HG03469 (cell line): ENCODE results near the gene GPM6B.

Experiments used
- ATAC-seq: cut with Tn5 transposase; IDR thresholded peaks from one replicate; pipeline ENCODE4 v1.9.1; 2021; ENCODE audit warnings: mild to moderate bottlenecking, moderate library complexity, moderate number of reproducible peaks; ENCODE audit not compliant: unreplicated experiment

GPM6B gene, protein sequence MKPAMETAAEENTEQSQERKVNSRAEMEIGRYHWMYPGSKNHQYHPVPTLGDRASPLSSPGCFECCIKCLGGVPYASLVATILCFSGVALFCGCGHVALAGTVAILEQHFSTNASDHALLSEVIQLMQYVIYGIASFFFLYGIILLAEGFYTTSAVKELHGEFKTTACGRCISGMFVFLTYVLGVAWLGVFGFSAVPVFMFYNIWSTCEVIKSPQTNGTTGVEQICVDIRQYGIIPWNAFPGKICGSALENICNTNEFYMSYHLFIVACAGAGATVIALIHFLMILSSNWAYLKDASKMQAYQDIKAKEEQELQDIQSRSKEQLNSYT

DNA sequence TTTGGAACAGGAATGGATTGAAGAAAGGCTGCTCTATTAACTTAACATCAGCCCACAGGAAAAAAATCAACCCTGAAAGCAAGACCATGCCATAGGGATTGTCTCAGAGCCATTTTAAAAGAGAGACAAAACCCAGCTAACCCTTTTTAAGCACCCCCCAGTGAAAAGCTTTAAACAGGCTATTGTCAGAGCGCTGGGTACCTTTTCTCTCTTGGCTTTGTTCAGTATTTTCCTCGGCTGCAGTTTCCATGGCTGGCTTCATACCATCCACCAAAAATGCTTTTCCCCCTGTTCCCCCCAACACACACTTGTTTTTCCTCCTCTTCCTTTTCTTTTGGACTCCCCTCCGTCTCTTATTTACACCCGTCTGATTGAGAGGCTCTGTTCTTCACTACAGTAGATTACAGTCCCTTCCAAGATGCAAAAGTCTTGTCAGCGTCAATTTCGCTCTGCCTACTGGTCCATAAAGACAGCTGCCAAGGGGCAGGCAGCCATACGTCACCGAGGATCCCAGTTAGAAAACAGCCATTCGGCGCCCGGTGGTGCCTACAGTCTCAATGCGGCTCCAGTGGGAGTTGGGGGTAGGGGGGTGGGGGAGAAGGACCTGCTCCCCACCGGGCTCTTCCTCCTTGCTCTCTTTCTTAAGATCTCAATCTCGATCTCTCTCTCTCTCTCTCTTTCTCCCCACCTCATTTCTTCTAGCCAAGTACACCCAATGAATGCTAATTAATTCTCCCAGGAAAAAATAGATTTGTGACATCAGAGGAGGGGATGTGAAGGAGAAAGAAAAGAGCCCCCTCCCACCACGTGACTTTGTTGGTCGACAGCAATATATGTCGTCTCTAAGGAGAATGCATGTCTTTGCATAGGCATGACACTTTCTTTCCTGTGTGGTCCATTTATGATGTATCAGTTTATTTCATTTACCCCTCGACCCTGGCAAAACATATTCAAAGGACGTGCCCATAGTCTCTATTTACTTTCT lies at the start of gene GPM6B:
Gene GPM6B (minus strand): TSS at position 451 of the 985 bp plus-strand sequence. CDS start 189 bp downstream, at position 262.
- no peak for ATAC-seq

DNA sequence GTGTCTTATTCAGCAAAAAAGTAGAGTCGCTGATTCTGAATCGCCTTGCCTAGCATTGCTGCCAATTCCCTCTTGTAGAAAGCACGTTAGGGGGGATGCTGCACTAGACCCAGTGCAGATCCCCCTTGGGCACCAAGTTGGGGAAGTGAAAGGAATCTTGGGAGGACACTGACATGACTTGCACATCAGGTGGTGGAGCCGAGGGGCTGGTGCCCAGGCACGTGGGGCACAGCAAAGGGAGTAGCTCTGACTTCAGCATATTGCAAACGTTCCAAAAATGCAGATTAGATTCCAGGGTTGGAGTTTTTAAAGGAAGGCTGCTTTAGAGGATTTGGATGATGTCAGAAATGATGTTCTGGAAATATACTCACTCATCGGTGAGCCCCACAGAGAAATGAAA lies 47.4 kb upstream of the GPM6B start:
- no peak for ATAC-seq

DNA sequence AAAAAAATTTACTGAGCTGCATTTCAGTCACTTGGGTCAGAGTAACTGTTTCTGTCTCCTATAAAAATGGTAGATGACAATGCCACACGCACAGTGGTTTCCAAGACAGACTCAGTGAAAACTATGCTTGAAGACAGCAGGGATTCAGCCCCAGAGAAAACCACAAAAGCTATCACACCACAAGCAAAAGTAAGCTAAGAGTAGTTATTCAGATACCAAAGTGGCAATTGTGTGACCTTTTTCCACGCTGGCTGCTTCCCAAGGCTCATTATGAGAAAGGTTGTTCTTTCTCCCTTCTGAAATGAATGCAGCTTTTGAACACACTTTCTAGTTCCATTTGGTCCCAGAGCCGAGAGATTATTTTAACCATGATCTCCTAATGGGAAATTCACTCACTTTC lies 46.4 kb upstream of the GPM6B start:
- ATAC-seq: no peak

DNA sequence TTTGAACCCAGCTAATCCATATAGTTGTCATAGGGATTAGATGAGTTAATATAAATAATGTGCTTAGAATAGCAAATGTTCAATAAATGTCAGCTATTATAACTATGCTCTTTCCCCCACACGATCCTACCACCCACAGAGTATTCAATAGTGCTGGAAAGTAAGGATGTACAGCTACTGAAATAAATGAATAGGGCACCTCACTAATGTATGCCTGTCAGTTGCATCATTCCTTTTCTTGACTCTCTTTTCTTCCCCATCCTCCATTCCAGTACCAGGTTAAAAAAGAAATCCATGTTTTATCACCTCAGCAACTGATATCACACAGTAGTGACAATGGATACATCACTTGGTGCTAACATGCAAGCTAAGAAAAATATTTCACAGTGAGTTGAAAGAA lies 42.8 kb upstream of the GPM6B start:
- no peak for ATAC-seq

DNA sequence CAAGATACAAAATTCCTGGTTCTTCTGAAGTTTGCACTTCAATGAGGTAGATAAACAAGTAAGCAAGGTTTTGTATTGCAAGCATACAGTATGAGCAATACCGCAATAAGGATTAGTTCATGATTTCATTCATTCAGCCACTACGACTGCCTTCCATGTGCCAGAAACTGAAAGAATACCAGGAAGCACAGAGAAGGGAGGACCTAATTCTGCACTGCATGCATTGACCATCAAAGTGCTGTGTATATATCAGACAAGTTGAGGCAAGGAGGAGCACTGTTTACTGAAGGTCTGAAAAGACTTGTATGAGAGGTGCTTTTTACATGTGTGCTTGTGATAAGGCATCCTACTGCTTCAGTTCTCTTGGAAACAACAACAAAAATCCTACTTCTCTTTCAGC lies 40.9 kb upstream of the GPM6B start:
- ATAC-seq: no peak

DNA sequence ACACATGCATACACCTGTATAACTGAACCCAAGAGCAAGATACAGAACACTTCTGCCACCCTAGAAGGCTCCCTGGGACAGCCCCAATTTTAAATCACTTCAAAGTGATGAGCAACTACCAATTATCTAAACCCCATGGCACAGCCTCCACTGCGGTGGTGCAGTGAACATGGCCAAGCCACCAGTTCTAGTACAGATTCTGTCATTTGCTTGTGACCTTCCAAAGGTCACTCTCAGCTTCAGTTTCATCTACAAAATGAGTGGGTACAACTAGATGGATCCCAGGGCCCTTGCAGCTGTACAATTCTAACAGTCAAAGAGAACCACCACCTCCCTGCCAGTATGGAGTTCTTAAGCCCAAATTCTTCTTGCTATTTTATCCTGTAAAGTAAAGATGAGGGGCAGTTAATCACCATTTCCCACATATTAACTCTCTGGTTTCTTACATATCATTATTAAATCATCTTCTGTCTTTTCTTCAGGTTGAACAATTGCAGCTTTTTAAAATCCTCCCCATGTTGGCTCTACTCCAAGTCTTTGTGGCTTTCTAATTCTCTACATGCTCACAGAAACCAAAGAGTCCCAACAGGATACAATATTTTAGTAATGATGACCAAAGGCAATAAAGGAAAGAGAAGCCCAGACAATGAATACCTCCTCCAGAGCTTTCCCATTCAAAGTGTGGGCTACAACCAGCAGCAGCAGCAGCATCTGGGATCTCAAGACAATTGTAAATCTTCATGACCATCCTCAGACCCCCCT lies 39.0 kb upstream of the GPM6B start:
- no peak for ATAC-seq

DNA sequence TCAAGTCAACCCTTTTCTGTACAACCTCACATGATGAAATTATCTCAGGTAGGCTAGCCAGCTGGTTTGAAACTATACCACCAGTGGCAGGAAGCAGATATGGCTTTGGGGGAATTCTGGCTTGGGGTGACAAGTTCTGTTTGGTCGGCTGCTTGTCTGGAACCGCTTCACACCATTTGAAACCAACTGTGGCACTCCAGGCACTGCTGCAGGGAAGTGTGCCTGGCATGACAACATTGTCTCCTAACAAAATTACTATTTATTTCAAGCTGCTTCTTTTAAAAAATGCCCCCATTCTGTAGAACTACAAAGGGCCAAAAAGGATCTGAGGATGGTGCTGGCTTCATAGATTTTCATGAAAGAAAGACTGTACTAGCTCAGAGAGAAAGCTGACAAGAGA lies 37.1 kb upstream of the GPM6B start:
- ATAC-seq: no peak

DNA sequence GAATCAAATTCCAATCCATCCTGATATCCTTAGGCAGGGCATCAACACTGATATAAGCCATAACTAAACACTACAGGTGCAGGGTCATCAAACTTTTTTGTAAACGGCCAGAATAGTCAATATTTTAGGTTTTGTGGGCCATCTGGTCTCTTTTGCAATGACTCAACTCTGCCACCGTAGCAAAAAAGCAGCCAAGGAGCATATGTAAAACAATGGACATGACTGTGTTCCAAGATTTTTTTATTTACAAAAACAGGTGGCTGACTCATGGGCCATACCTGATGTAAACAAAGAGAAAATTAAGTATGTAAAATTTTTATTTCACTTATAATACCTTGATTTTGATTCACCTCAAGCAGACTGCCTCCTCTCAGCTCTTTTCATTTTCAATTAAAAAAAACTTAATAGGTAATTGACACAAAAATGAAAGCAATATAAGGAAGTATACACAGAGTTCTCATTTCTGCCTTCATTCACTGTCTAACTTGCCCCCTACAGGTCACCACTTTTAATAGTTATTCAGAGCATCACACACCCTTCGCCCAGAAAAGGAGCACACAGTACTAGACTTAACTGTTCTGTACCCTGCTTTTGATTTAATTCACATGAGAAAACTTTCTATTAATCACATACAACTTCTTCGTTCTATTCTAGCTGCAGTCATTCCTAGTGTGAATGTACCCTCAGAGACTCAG lies 35.3 kb upstream of the GPM6B start:
- no peak for ATAC-seq

DNA sequence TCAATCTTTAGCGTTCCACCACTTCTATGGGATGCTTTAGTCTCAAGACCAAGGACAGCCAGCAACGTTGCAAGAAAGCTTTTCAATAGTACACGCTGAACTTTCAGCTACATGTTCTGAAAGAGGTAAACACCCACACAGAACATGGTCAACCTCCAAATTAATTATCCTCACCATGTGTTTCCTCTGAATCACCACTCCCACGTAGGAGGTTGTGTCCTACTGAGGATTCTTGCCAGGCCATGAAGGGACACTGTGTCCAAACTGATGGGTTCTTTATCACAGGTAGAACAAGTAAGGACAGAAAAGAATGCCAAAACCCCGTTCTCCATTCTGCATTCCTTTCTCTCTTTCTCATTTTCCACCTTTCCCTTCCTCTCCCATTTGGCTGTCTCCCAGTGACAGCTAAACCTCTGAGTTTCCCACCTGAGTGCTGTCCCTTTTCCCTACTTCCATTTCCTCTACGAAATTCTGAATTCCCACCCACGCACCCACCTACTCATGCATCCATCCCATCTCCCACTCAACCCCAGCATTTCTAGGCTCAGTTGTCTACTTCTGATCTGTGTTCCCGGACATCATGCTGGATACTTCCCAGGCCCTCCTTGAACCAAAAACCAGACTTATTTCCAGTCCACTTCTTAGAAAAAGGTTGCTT lies 29.0 kb upstream of the GPM6B start:
- no peak for ATAC-seq

DNA sequence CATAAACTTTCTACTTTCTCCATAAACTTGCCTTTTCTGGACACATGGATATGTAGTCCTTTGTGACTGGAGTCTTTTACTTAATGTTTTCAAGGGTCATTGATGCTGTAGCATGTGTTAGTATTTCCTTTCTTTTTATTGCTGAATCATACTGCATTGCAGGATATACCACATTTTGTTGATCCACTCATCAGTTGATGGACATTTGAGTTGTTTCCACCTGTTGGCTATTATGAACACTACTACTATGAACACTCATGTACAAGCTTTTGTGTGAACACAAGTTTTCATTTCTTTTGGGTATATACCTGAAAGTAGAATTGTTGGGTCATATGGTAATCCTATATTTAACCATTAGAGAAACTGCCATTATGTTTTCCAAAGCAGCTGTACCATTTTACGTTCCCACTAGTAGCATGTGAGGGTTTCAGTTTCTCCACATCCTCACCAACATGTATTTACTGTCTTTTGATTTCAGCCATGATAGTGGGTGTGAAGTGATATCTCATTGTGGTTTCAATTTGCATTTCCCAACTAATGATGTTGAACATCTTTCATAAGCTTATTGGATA lies 26.3 kb upstream of the GPM6B start:
- ATAC-seq: no peak

DNA sequence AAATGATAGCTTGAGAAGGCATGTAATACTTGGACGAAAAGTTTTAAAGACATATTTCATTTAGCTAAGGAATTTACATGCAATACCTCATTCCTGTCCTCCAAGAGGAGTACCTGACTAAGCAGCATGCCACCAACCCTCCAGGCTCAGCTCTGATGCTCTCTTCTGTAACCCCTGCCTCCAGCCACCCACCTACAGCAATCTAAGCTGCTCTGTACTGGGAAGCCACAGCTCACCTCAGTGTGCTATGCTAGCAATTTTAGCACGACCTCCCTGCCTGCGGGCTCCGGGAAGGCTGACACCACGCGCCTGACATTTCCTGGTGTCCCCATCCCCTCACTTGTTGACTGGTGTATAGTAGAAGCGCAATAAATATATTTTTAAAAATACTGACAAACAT lies 23.2 kb upstream of the GPM6B start:
- no peak for ATAC-seq

DNA sequence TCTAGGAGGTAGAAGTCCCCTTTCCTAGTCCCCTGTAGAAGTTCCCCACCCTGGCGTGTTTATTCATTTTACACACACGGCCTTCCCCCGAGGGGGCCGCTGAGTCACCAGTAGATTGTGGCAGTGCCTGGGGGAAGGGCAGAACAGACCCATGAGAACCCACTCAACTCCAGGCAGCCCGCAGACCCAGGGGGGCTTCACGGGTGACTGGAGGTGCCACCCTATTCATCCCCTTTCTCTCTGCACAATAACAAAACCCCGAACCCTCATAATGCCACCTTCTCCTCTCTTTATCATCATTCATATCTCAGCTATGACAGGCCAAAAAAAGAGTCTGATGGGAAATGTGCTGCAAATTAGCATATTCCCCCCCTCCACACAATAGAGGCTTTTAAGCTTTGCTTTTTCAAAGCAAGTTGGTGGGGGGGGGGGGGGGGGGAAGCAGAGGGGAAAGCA lies 20.4 kb upstream of the GPM6B start:
- no peak for ATAC-seq

DNA sequence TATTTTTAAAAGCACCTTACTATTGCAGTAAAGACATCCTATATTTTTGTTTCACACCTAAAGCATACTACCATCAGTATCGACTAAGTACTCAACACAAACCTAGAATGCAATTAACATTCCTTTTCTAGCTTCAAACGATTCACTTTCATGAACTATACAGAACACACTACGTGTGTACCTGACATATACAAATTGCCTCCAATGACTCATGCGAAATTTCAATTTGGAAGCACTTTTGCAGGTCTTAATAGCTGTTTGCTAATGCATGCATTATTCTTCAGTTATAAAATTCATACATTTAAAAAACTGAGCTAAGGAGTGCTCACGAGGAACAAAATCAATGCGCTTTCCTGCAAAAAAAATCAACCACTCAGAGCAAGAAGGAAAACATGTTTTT lies 19.7 kb upstream of the GPM6B start:
- ATAC-seq: no peak

DNA sequence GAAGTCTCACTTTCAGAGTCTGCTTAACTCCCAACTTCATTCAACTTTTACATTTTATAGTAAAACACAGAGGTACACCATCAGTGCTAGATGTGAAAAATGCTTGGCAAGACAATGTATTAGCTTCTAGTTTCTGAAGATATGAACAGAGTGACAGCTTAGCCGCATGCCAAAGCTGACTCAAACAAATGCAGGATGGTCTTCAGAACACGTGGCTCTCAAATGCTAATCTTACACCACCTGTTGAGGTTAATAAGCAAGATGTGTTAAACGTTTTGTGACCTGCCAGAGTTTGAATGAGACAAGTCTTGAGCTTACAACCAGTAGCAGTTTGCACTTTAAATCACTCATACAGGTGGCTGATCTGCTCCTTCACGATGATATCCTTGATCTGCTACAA lies 18.9 kb upstream of the GPM6B start:
- no peak for ATAC-seq

DNA sequence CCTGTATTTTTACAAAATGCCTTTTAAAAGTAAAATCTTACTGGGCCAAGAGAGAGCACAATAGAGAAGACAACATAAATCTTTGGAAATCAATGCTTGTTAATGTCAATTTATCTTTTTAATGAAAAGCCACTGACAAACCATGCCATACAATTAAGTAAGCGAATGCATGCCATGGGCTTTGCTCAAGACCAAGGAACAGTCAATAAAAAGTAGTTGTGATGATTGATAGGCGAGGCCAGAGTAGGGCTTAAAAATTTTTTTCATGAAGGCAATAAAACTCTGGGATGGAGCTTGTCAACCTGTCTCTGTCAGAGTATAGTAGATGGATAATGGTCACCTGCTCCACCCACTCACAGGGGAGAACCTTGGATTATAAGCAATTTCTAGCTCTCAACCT lies 17.5 kb upstream of the GPM6B start:
- no peak for ATAC-seq

DNA sequence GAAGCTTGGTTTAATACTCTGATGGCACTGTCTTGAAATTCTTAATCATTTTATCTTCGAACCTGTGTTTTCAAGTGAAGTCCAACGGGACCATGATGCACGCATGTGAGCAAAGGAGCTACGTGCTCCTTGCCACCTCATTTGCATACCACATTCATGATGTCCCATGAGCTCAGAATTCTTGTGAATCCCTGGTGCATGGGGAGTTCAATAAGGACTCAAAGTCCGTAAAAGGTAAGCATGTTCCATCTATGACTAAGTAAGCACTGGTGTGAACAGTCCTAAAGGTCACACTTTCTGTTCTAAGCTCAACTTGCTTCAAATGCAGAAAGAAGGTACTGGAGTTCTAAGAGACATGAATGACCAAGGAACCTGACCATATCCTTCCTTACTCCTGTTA lies 13.1 kb upstream of the GPM6B start:
- ATAC-seq: no peak

DNA sequence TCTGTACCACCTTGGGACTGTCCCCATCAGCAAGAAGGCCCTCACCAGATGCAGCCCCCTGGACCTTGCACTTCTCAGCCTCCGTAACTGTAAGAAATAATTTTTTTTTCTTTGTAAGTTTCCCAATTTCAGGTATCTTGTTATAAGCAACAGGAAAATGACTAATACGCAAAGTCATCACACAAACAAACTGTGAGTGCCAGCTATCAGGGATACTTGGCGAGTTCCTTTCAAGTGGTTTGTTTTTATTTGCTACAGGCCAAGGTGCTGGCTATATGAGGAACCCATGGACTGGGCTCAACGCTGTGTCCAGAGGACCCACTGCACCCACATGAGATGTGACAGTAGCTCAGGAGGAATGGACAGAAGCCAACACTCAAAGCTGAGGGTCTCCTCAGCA lies 11.5 kb upstream of the GPM6B start:
- no peak for ATAC-seq

DNA sequence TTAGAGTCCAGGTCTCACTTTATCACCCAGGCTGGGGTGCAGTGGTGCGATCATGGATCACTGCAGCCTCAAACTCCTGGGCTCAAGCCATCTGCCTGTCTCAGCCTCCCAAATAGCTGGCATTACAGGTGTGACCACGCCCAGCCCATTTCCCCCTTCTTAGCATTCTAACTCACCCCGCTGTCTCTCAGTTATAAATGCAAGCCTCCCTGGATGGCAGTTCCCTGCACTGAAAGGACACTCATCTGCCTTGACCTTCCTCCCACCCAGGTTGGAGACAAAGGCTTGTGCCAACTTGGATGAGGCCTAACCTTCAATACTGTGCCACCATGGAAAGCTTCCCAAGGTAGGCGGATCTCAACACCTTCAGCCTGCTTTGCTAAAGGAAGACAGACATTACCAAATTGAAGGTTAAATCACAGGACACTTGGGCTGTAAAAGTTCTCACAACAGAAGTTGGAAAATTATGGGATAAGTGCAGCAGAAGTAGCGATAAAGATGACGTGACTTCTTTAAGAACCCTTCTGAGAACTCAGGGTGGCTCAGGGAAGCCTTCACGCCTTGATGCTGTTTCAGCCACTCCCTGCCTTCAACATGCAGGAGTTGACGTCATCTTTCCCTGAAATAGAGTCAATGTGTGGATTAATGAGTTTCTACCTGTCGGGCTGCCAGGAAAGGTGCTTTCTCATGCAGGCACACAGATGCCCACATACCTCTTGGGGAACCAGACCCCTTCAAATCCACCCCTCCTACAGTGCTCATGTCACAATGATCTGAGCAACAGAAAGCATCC lies 10.6 kb upstream of the GPM6B start:
- no peak for ATAC-seq

DNA sequence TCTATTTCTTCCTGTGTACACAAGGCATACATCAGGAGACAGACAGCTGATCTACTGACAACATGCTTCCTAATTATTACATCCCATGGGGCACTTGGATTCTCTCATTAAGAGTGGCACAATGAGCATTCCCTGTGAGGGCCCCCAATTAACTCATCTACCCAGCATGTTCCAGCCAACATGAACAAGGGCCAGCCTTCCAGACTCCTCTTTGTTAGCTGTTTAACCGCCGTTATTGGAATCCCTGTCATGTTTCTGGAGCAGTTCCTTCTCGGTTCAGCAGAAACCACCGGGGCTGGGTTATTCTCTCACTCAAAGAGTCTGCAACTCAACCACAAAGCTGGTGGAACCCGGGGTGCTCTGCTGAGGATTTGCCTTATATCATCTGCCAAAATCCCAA lies 9.9 kb upstream of the GPM6B start:
- ATAC-seq: no peak
